Measurements from ENCODE around the gene MDK. TPM values are rescaled to one million over a fixed set of nuclear protein-coding genes. Genes with fewer than 3 reads are reported as not detected.

MDK gene
- total and polyA plus RNA-seq, 2 experiments from 2014 or later: 388 to 477 TPM

DNA sequence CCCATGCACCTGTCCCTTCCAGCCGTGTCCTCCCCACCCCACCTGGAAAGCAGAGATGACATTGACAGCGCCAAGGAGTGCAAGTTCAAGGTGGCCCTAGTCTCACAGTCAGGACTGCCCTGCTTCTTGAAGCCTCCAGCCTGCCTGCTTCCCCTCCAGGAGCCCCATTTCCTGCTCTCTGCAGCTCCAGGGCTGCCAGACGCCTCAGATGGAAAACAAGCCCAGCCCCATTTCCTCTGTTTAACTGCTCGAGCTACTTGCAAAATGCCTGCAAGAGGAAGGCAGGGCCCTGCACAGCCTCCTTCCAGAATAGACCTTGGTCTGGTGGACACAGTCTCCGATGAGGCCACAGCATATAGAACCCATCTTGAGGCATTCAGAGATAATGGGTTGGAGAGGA, 39.2 kb upstream of the MDK start (continued):
- TF ChIP-seq, protein P1, sequence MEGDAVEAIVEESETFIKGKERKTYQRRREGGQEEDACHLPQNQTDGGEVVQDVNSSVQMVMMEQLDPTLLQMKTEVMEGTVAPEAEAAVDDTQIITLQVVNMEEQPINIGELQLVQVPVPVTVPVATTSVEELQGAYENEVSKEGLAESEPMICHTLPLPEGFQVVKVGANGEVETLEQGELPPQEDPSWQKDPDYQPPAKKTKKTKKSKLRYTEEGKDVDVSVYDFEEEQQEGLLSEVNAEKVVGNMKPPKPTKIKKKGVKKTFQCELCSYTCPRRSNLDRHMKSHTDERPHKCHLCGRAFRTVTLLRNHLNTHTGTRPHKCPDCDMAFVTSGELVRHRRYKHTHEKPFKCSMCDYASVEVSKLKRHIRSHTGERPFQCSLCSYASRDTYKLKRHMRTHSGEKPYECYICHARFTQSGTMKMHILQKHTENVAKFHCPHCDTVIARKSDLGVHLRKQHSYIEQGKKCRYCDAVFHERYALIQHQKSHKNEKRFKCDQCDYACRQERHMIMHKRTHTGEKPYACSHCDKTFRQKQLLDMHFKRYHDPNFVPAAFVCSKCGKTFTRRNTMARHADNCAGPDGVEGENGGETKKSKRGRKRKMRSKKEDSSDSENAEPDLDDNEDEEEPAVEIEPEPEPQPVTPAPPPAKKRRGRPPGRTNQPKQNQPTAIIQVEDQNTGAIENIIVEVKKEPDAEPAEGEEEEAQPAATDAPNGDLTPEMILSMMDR (conservative IDR thresholded peaks at IDR 0.05; ENCODE audit: low read depth in 2 of 2): no peak

- DNase-seq (ENCODE audit: low spot score): peak; percentile 56
- TF ChIP-seq EZH2phosphoT487 (IDR thresholded peaks at IDR 0.05; ENCODE audit: unreplicated experiment): no peak
- no peak for TF ChIP-seq CREB1 (CRISPR knock-in tag; IDR thresholded peaks at IDR 0.05; ENCODE audit: low read depth)
- peak overlapping the region; percentile 72 for H3K27ac Mint-ChIP-seq
- no peak overlapping the region; the same call in 2 of the 3 replicates for H3K4me3 Mint-ChIP-seq
- Histone ChIP-seq H3K9me2 (ENCODE audit: insufficient read depth) (no peaks in the 10 kb centered on the region), H3K79me2 (replicated peaks; ENCODE audit: insufficient read depth) (peaks cover 10% of the 10 kb centered on the region), H2AFZ (0 out of 2 replicates have a peak overlapping the region, but pooled peaks have one; percentile 1), H3F3A (replicated peaks; ENCODE audit: low read depth) (peaks cover 14% of the 10 kb centered on the region; the same call in 1 of the 2 replicates), H3K4me1 (ENCODE audit: insufficient read depth) (peaks cover 83% of the 10 kb centered on the region), H3K27me3 (ENCODE audit: insufficient read depth) (peaks cover 7% of the 10 kb centered on the region; the same call in 1 of the 2 replicates), H3K4me3 (no peak overlapping the region), H3K4me2 (peak overlapping the region; percentile 76), H3K27ac (ENCODE audit: low read depth) (peak overlapping the region; percentile 84), H4K20me1 (replicated peaks; ENCODE audit: insufficient read depth) (peaks cover 7% of the 10 kb centered on the region), H3K36me3 (ENCODE audit: insufficient read depth) (no peaks in the 10 kb centered on the region)
- no peaks in the 10 kb centered on the region; the same call in 2 of the 3 replicates for H3K9me3 Mint-ChIP-seq
- H3K27me3 Mint-ChIP-seq (ENCODE audit: insufficient read depth, low read depth, poor library complexity): peaks cover 26% of the 10 kb centered on the region
- H3K4me1 Mint-ChIP-seq: peaks cover 83% of the 10 kb centered on the region
- H3K36me3 Mint-ChIP-seq (ENCODE audit: low read depth): no peaks in the 10 kb centered on the region; the same call in 2 of the 3 replicates
- ATAC-seq: no peak
Measured at GRCh38 chr11:46343520-46343919, 37.9 kb upstream of the MDK start.

GRCh38 chr11:46345131-46345597, 36.3 kb upstream of the MDK start:
- Mint-ChIP-seq H3K4me1 (peaks cover 85% of the 10 kb centered on the region), H3K4me3 (peak overlapping the region; percentile 49), H3K9me3 (no peaks in the 10 kb centered on the region; the same call in 2 of the 3 replicates), H3K27me3 (ENCODE audit: insufficient read depth, low read depth, poor library complexity) (peaks cover 14% of the 10 kb centered on the region), H3K27ac (peak overlapping the region; percentile 80), H3K36me3 (ENCODE audit: low read depth) (peaks cover 3% of the 10 kb centered on the region; the same call in 2 of the 3 replicates)
- H3K4me3 ChIP-seq: peak overlapping the region; percentile 55; the same call in 1 of the 2 replicates
- H3K79me2 ChIP-seq (replicated peaks; ENCODE audit: insufficient read depth): peaks cover 26% of the 10 kb centered on the region
- H3K27me3 ChIP-seq (ENCODE audit: insufficient read depth): peaks cover 7% of the 10 kb centered on the region; the same call in 1 of the 2 replicates
- peak overlapping the region; percentile 84; the same call in 1 of the 2 replicates for H3K27ac ChIP-seq (ENCODE audit: low read depth)
- TF ChIP-seq POLR2AphosphoS5 (IDR thresholded peaks at IDR 0.05; ENCODE audit: low read depth): no peak
- TF ChIP-seq, protein P1 (conservative IDR thresholded peaks at IDR 0.05; ENCODE audit: low read depth in 2 of 2): peak; percentile 23 to 43; a peak in 2 of 4 replicates
- ATAC-seq: peak; percentile 41
- DNase-seq (ENCODE audit: low spot score): peak; percentile 69
- peaks cover 14% of the 10 kb centered on the region; the same call in 1 of the 2 replicates for H3F3A ChIP-seq (replicated peaks; ENCODE audit: low read depth)
- peaks cover 13% of the 10 kb centered on the region for H4K20me1 ChIP-seq (replicated peaks; ENCODE audit: insufficient read depth)
- H2AFZ ChIP-seq: peak overlapping the region; percentile 38; the same call in 1 of the 2 replicates
- no peaks in the 10 kb centered on the region for H3K9me2 ChIP-seq (ENCODE audit: insufficient read depth)
- no peaks in the 10 kb centered on the region for H3K36me3 ChIP-seq (ENCODE audit: insufficient read depth)
- H3K4me2 ChIP-seq: peak overlapping the region; percentile 76
- peaks cover 87% of the 10 kb centered on the region for H3K4me1 ChIP-seq (ENCODE audit: insufficient read depth)

Data from GM23338 (cell line).